HG02852 (cell line): Measurements from ENCODE around the gene TAMALIN.

ENCODE experiments used
- ATAC-seq: cut with Tn5 transposase; IDR thresholded peaks from one replicate; pipeline ENCODE4 v1.9.1; 2021; ENCODE audit warnings: mild to moderate bottlenecking, moderate library complexity; ENCODE audit not compliant: unreplicated experiment

The TAMALIN gene

DNA sequence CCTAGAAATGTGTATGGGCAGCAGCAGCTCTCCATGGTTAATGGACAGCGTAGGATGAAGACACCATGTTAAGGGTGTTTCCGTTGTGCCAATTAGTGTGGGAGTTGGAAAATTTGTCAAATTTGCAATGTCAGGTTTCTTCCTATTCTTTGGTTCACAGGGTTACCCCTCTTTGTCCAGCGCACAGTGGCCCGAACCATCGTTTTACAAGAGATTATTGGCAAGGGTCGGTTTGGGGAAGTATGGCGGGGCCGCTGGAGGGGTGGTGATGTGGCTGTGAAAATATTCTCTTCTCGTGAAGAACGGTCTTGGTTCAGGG is 26.0 kb upstream of the TAMALIN start:
- ATAC-seq = no peak

GRCh38 chr12:51984657-51985056 is 22.1 kb upstream of the TAMALIN start:
- no peak for ATAC-seq

DNA sequence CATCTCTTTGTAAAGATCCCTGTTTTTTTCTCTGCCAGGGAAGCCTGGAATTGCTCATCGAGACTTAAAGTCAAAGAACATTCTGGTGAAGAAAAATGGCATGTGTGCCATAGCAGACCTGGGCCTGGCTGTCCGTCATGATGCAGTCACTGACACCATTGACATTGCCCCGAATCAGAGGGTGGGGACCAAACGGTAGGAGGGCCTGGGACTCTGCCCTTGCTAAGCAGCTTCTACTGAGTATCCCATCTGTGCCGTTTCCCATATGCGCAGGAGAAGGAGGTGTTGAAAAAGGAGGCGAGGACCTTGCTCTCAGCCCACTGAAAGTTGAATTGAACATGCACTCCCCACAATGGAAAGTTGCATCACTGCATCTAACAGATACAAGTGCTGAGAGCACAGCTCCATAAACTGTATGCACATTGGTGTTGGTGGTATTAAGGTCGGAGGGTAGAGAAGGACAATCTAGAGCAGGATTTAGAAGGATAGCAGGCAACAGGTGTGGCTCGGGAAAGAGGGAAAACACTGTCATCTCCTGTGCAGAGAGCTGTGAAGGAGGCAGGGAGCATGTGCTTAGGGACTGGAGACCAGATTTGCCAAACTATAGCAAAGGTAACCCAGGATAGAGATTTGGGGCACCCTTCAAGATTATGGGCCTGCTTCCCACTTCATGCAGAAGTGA is 21.5 kb upstream of the TAMALIN start:
- ATAC-seq = no peak

- ATAC-seq = no peak
Observed at GRCh38 chr12:51986834-51987233, 19.9 kb upstream of the TAMALIN start.

DNA sequence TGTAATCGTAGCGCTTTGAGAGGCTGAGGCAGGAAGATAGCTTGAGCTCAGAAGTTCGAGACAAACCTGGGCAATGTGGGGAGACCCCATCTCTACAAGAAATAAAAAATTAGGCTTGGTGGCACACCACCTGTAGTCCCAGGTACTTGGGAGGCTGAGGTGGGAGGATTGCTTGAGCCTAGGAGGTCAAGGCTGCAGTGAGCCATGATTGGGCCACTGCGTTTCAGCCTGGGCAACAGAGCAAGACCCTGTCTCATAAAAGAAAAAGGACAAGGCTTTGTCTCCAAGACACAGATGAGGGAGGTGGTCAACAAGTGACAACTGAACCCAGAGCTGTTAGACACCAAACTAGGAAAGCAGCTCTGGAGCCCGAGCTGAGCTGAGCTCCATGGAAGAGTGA is 14.5 kb upstream of the TAMALIN start:
- ATAC-seq = no peak

DNA sequence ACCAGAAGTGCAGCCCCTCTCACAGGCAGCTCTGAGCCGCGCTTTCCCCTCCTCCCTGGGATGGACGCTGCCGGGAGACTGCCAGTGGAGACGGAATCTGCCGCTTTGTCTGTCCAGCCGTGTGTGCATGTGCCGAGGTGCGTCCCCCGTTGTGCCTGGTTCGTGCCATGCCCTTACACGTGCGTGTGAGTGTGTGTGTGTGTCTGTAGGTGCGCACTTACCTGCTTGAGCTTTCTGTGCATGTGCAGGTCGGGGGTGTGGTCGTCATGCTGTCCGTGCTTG is 12.3 kb upstream of the TAMALIN start:
- ATAC-seq = no peak

- no peak for ATAC-seq
Observed at GRCh38 chr12:51994959-51995358, 11.8 kb upstream of the TAMALIN start.

DNA sequence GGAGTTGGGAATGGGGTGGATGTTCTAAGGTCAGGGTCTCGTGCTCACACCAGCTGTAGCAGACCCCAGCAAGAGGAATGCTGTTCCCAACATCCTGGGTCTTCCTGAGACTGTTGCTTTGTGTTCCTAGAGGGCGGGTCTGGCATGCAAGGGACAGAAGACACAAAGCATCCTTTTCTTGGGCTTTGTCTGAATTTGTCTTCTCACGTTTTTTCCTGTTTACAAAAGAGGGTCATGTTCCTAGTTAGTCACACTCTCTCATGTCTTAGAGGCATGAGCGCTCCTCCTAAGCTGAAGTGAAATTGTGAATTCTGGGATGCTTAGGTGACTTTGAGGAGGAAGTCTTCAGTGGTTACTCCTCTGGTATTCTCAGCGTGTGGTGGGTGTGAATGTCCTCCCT is 9.6 kb upstream of the TAMALIN start:
- no peak for ATAC-seq

- ATAC-seq = no peak
Observed at GRCh38 chr12:52003016-52003550, 3.7 kb upstream of the TAMALIN start.

GRCh38 chr12:52003591-52003990 is 3.2 kb upstream of the TAMALIN start:
- no peak for ATAC-seq

- no peak for ATAC-seq
Observed at GRCh38 chr12:52004042-52004648, 2.6 kb upstream of the TAMALIN start.

DNA sequence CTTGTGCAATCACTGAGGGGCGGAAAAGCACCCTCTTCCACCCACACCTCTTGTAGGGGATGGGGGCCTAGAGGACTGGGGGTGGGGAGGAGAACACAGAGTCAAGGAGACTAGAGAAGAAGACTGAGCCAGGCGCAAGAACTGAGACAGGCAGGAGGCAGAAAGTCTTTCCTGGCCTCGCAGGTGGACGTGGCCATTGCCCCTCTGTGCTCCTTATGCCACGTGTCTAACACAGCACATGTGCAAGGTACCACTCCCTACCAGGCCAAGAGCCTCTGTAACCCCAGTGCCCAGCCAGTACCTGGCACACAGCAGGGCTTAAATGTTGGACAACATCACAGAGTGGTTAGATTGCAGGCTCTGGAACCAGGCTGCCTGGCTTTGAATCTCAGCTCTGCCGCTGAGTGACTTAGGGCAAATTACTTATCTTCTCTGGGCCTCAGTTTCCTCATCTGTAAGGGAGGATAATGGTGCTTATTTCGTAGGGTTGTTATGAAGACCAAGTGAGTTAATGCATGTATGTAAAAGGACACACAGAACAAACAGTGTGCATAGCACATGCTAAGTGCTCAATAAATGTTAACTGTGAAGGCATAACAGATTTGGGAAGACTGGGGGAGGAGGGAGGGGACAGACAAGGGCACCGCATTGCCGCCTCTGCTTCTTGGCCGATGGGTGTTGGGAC is 1.4 kb upstream of the TAMALIN start:
- ATAC-seq = no peak

GRCh38 chr12:52005903-52006703 is 643 bp upstream of the TAMALIN start:
- peak; percentile 70 for ATAC-seq

- no peak for ATAC-seq
Observed at GRCh38 chr12:52007158-52007921, 594 bp downstream of the TAMALIN start.

GRCh38 chr12:52007982-52008510 is 1.3 kb downstream of the TAMALIN start:
- no peak for ATAC-seq

- ATAC-seq = no peak
Observed at GRCh38 chr12:52009081-52009751, 2.5 kb downstream of the TAMALIN start.

DNA sequence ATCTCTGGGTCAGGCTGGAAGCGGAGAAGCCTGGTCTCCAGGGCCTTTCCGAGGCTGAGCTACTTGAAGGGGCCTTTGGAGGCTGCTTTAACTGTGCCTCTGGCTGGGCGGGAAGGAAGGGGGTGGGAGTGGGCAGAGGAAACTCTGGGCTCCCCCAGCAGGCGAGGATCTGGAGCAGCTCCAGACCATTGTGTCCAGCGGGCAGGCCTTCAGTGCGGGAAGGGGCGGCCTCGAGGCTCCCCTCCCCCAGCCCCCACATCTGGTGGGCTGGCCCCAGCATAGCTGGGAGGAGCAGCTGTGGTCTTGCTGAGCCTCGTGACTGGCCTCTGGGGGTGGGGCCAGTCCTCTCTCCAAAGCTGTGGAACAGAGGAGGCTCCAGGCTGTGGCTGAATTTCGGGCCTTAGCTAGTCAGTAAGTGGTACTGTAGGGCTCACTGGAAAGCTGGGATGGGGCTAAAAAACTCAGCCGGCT is 3.4 kb downstream of the TAMALIN start:
- ATAC-seq = no peak

- no peak for ATAC-seq
Observed at GRCh38 chr12:52010692-52011601, 4.2 kb downstream of the TAMALIN start.
